ENCODE measurements around the gene CHD6. TPM values are rescaled to one million over a fixed set of nuclear protein-coding genes. Genes with fewer than 3 reads are reported as not detected.
A peak's percentile ranks its signal among the peaks of the same experiment; 100 is the strongest.

Gene CHD6
- polyA plus RNA-seq, 1 donor (not counting 4 experiments of a cell fraction or from before 2014, with no cell fraction given) = 6.8 TPM

DNA sequence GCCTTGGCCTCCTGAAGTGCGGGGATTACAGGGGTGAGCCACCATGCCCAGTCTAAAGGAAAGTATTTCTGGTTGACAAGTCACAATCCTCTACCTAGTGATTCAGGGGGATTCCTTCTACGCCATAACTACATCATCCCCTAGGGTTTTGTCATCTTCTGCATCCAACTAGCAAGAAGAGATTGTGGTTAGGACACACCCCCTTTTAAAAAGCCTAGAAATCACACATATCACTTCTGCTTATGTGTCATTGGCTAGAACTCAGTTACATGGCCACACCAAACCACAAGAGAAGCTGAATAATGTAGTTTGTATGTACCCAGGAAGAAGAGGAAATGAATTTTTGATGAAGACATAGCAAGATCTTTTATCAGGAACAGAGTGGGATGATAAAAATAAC lies 14.7 kb upstream of the CHD6 start:
- no peak for TF ChIP-seq CTCF (optimal IDR thresholded peaks at IDR 0.05 in 1 of 3, IDR thresholded peaks at IDR 0.05 in 1 of 3, conservative IDR thresholded peaks at IDR 0.05 in 1 of 3; ENCODE audit: extremely low read depth in 1 of 3, insufficient read depth in 2 of 3, low read length in 3 of 3)
- TF ChIP-seq EZH2 (IDR thresholded peaks at IDR 0.05; ENCODE audit: low read length) = no peak
- FAIRE-seq (peak; percentile 53), DNase-seq (ENCODE audit: low read depth, low spot score) (peak; percentile 62)
- H3K4me3 ChIP-seq (ENCODE audit: control insufficient read depth in 2 of 3, extremely low read depth in 1 of 3, insufficient read depth in 2 of 3, low read depth in 1 of 3, low read length in 3 of 3) = no peak overlapping the region
- no peak overlapping the region for H3K4me2 ChIP-seq (ENCODE audit: control insufficient read depth, extremely low read depth, insufficient read depth, low read depth, low read length)
- H3K9me1 ChIP-seq (ENCODE audit: control insufficient read depth, extremely low read depth, insufficient read depth, low read length) = no peaks in the 10 kb centered on the region
- H3K79me2 ChIP-seq (ENCODE audit: control insufficient read depth, insufficient read depth, low read length) = no peaks in the 10 kb centered on the region
- H4K20me1 ChIP-seq (ENCODE audit: control insufficient read depth, extremely low read depth, insufficient read depth, low read length) = no peaks in the 10 kb centered on the region
- no peak overlapping the region for H3K27ac ChIP-seq (ENCODE audit: control insufficient read depth, insufficient read depth, low read length)
- peaks cover 8% of the 10 kb centered on the region for H3K4me1 ChIP-seq (ENCODE audit: control insufficient read depth, extremely low read depth, insufficient read depth, low read length)
- H2AFZ ChIP-seq (ENCODE audit: control insufficient read depth, low read length) = no peak overlapping the region
- no peaks in the 10 kb centered on the region for H3K36me3 ChIP-seq (ENCODE audit: control insufficient read depth in 2 of 2, extremely low read depth in 1 of 2, insufficient read depth in 2 of 2, low read length in 2 of 2)
- no peak overlapping the region for H3K9ac ChIP-seq (ENCODE audit: control insufficient read depth, extremely low read depth, insufficient read depth, low read length)
- dilution Hi-C loops (cut with MboI; ENCODE audit: extremely low pct_ligation_motif_present, low sequenced_read_pairs) = no loop called here
- no peaks in the 10 kb centered on the region for H3K9me3 ChIP-seq (ENCODE audit: control insufficient read depth, low read depth, low read length)
- no peaks in the 10 kb centered on the region for H3K27me3 ChIP-seq (ENCODE audit: control insufficient read depth, extremely low read depth, insufficient read depth, low read length)

DNA sequence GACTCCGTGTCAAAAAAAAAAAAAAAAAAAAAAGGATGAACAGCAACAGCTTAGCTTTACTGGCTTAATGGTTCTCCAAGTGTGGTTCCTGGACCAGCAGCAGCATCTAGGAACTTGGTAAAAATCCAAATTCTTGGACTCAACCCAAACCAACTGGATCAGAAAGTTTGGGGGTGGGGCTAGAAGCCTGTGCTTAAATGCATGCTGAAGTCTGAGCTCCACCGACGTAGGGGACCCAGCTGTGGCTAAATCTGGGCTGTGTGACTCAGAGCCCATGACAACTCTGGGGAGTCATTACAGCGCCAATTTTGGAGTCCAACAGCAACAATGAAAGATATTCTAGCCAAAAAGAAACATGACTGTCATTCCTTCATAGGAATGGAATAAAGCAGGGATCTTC lies 13.6 kb upstream of the CHD6 start:
- TF ChIP-seq EZH2 (IDR thresholded peaks at IDR 0.05; ENCODE audit: low read length) (no peak), CTCF (optimal IDR thresholded peaks at IDR 0.05 in 1 of 3, IDR thresholded peaks at IDR 0.05 in 1 of 3, conservative IDR thresholded peaks at IDR 0.05 in 1 of 3; ENCODE audit: extremely low read depth in 1 of 3, insufficient read depth in 2 of 3, low read length in 3 of 3) (no peak)
- peaks cover 8% of the 10 kb centered on the region for H3K4me1 ChIP-seq (ENCODE audit: control insufficient read depth, extremely low read depth, insufficient read depth, low read length)
- H3K9me3 ChIP-seq (ENCODE audit: control insufficient read depth, low read depth, low read length) = no peaks in the 10 kb centered on the region
- no peaks in the 10 kb centered on the region for H3K9me1 ChIP-seq (ENCODE audit: control insufficient read depth, extremely low read depth, insufficient read depth, low read length)
- H3K4me3 ChIP-seq (ENCODE audit: control insufficient read depth in 2 of 3, extremely low read depth in 1 of 3, insufficient read depth in 2 of 3, low read depth in 1 of 3, low read length in 3 of 3) = no peak overlapping the region
- DNase-seq (ENCODE audit: low read depth, low spot score) (no peak), FAIRE-seq (no peak)
- no peak overlapping the region for H3K4me2 ChIP-seq (ENCODE audit: control insufficient read depth, extremely low read depth, insufficient read depth, low read depth, low read length)
- dilution Hi-C loops (cut with MboI; ENCODE audit: extremely low pct_ligation_motif_present, low sequenced_read_pairs) = no loop called here
- H4K20me1 ChIP-seq (ENCODE audit: control insufficient read depth, extremely low read depth, insufficient read depth, low read length) = no peaks in the 10 kb centered on the region
- H2AFZ ChIP-seq (ENCODE audit: control insufficient read depth, low read length) = no peak overlapping the region
- H3K27ac ChIP-seq (ENCODE audit: control insufficient read depth, insufficient read depth, low read length) = no peak overlapping the region
- no peaks in the 10 kb centered on the region for H3K79me2 ChIP-seq (ENCODE audit: control insufficient read depth, insufficient read depth, low read length)
- H3K27me3 ChIP-seq (ENCODE audit: control insufficient read depth, extremely low read depth, insufficient read depth, low read length) = no peaks in the 10 kb centered on the region
- H3K36me3 ChIP-seq (ENCODE audit: control insufficient read depth in 2 of 2, extremely low read depth in 1 of 2, insufficient read depth in 2 of 2, low read length in 2 of 2) = no peaks in the 10 kb centered on the region
- no peak overlapping the region for H3K9ac ChIP-seq (ENCODE audit: control insufficient read depth, extremely low read depth, insufficient read depth, low read length)

Data from keratinocyte (primary cell).